Esophagus (tissue), 2 donors: ENCODE results near the gene RASSF1. TPM values are rescaled to one million over a fixed set of nuclear protein-coding genes. Genes with fewer than 3 reads are reported as not detected.
A peak's percentile ranks its signal among the peaks of the same experiment; 100 is the strongest.

ENCODE experiments used
- H3K27ac ChIP-seq, 2 donors: one replicate each; pipeline ENCODE4 v1.5.1; 2013; ENCODE audit warnings: low read depth in 2 of 2, mild to moderate bottlenecking in 2 of 2, inconsistent platforms in 1 of 2, low read length in 1 of 2, moderate library complexity in 1 of 2
- H3K27me3 ChIP-seq, 2 donors: one replicate each; pipeline ENCODE4 v1.6.1; 2013; ENCODE audit warnings: low read length in 2 of 2, control low read depth in 1 of 2, mild to moderate bottlenecking in 1 of 2; ENCODE audit not compliant: insufficient read depth in 2 of 2, control insufficient read depth in 1 of 2
- H3K36me3 ChIP-seq, 2 donors: one replicate each; pipeline ENCODE4 v1.6.1; 2013; ENCODE audit warnings: low read length in 1 of 2; ENCODE audit not compliant: control insufficient read depth in 2 of 2, insufficient read depth in 2 of 2
- H3K4me1 ChIP-seq, 2 donors: one replicate each; pipeline ENCODE4 v1.6.1; 2013; ENCODE audit warnings: low read length in 1 of 2; ENCODE audit not compliant: control insufficient read depth in 2 of 2, insufficient read depth in 2 of 2
- H3K4me3 ChIP-seq, 2 donors: one replicate each; pipeline ENCODE4 v1.5.1; 2013; ENCODE audit warnings: low read length in 2 of 2, mild to moderate bottlenecking in 2 of 2, low read depth in 1 of 2, moderate library complexity in 1 of 2
- H3K9me3 ChIP-seq, 2 donors: one replicate each; pipeline ENCODE4 v1.6.1; 2013; ENCODE audit warnings: mild to moderate bottlenecking in 2 of 2, low read depth in 1 of 2, low read length in 1 of 2, moderate library complexity in 1 of 2; ENCODE audit not compliant: control insufficient read depth in 2 of 2, insufficient read depth in 1 of 2
- WGBS, 2 donors: extraction: QIAGEN DNeasy Blood & Tissue Kit; methylation state at CpG; one replicate each; pipeline ENCODE4 v1.1.7; 2013; 5-methylcytosine and 5-hydroxymethylcytosine counted together
- polyA plus RNA-seq, 2 donors: library from polyadenylated mRNA; stranded (reverse); fragments of 200-250 nt; gene quantifications; one replicate each; pipeline ENCODE4 v1.2.3, GENCODE V29; 2013
- donor health status: healthy with polysubstance abuse.
- donor health status: Bipolar disorder and iron deficiency.

RASSF1 gene
- polyA plus RNA-seq, 2 donors = 15.0 to 20.3 TPM

- Histone ChIP-seq H3K4me1 (peaks cover 4 to 33% of the 10 kb centered on the region in 2 donors), H3K9me3 (no peaks in the 10 kb centered on the region), H3K27ac (peak overlapping the region in 1 of 2 donors; percentile 1), H3K4me3 (no peak overlapping the region), H3K36me3 (peaks cover 3 to 12% of the 10 kb centered on the region in 2 donors), H3K27me3 (no peaks in the 10 kb centered on the region)
- 27% methylated on average over 14 of the region's 14 CpGs for WGBS, 2 donors
Observed at GRCh38 chr3:50347187-50347813, 6.7 kb upstream of the RASSF1 start.

DNA sequence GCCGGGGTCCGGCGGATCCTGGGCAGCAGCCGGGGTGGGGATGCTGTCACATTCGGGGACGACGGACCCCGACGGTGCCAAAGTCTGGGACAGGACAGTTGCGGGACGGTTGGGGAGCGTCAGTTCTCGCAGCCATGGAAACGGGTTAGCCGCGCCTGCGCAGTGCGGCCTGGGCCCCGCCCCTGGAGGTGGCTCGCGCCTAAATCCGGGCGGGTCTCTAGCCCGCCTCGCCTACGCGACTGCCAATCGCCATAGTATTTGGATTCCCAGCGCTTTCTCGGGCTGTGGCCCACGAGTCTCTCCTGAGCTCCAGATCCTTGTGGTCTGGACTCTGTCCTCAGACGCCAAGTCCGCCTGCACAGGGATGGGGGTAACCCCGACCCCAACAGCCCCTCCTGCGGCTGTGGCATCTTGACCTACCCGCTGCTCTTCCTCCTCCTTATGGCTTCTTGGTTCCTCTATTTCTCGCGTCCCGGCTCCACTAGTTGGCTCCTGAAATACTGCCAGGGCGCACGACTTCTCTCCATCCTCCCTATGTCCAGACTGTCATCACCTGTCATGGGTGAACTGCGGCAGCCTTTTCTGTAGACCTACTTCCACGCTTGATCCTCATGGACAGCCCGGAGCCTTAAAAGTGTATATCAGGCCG lies 5.1 kb upstream of the RASSF1 start, which contains the start of gene ZMYND10:
Gene ZMYND10 (minus strand): TSS at position 147 of the 649 bp plus-strand sequence. CDS start 153 bp downstream, outside the sequence.
- Histone ChIP-seq H3K4me3 (peak within 1 kb of the TSS; percentile 9 to 13), H3K36me3 (peaks cover 3 to 12% of the 10 kb centered on the region in 2 donors), H3K27ac (peak within 1 kb of the TSS in 1 of 2 donors; percentile 6), H3K27me3 (no peaks in the 10 kb centered on the region), H3K9me3 (no peaks in the 10 kb centered on the region), H3K4me1 (peaks cover 11 to 32% of the 10 kb centered on the region in 2 donors)
- WGBS, 2 donors = 11 to 12% methylated on average over 42 to 45 of the region's 45 CpGs

- Histone ChIP-seq H3K27ac (no peak overlapping the region), H3K27me3 (no peaks in the 10 kb centered on the region), H3K4me1 (peaks cover 11 to 34% of the 10 kb centered on the region in 2 donors), H3K9me3 (no peaks in the 10 kb centered on the region), H3K36me3 (peaks cover 3 to 12% of the 10 kb centered on the region in 2 donors), H3K4me3 (no peak overlapping the region)
- WGBS, 2 donors = 75 to 76% methylated on average over 8 of the region's 8 CpGs
Observed at GRCh38 chr3:50345008-50345407, 4.4 kb upstream of the RASSF1 start.

- Histone ChIP-seq H3K4me1 (peaks cover 15 to 25% of the 10 kb centered on the region in 2 donors), H3K27me3 (no peaks in the 10 kb centered on the region), H3K4me3 (no peak overlapping the region), H3K9me3 (no peaks in the 10 kb centered on the region), H3K36me3 (peaks cover 0 to 6% of the 10 kb centered on the region in 2 donors), H3K27ac (no peak overlapping the region)
- WGBS, 2 donors = 86 to 89% methylated on average over 13 of the region's 13 CpGs
Observed at GRCh38 chr3:50342813-50343633, 2.4 kb upstream of the RASSF1 start.

DNA sequence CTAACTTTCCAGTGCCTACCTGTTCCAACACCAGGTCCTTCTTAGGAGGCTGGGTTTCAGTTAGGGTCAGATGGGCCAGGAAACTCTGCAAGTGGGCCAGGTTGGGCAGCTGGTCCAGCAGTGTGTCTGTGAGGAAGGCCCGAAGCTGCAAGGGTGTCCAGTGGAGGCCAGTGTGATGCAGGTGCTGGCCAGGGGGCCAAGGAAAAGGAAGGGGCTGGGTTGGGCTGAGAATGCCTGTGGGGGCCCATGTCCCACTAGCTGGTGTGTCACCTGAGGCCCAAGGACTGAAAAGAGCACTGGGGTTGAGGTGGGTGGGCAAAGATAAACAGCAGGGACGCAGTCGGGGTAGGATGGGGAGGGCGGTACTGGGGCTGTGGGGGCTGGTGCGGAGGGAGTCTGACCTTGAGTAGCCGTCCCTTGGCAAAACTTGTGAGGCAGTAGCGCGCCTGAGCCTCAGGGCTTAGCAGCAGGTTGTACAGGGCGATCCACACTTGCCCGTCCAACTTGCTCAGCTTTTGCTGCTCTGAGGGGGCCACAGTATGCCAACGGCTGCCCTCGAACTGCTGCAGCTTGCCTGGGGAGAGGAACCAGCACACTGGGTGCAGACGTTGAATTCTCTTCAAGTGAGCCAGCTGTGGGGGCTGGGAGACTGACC lies 1.5 kb upstream of the RASSF1 start:
- H3K27ac ChIP-seq = no peak overlapping the region
- peaks cover 15 to 27% of the 10 kb centered on the region in 2 donors for H3K4me1 ChIP-seq
- no peaks in the 10 kb centered on the region for H3K27me3 ChIP-seq
- no peaks in the 10 kb centered on the region for H3K36me3 ChIP-seq
- no peak overlapping the region for H3K4me3 ChIP-seq
- no peaks in the 10 kb centered on the region for H3K9me3 ChIP-seq
- WGBS, 2 donors = 79 to 86% methylated on average over 13 of the region's 13 CpGs

DNA sequence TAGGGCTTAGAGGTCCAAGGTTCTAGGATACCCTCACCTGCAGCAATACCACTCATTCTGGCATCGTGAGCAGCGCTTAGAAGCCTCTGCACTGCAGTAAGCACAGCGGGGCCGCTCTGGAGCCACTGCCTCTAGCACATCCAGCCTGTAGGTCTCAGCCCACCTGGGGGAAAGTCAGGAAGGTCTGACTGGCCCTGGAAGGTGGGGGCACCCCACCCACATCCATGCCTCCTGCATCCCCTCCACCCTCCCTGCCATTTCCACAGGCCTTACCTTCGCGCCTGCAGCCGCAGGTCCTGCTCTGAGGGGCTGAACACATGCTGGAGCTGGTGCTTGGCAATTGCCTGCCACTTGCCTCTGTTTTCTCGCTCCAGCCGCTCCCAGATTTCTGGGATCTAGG lies 901 bp upstream of the RASSF1 start:
- Histone ChIP-seq H3K9me3 (no peaks in the 10 kb centered on the region), H3K27me3 (no peaks in the 10 kb centered on the region), H3K4me1 (peaks cover 15 to 28% of the 10 kb centered on the region in 2 donors), H3K36me3 (no peaks in the 10 kb centered on the region), H3K4me3 (peak overlapping the region in 1 of 2 donors; percentile 1), H3K27ac (peak overlapping the region in 1 of 2 donors; percentile 78)
- WGBS, 2 donors = 87 to 92% methylated on average over 9 of the region's 9 CpGs

- Histone ChIP-seq H3K36me3 (no peaks in the 10 kb centered on the region), H3K27me3 (no peaks in the 10 kb centered on the region), H3K9me3 (no peaks in the 10 kb centered on the region), H3K4me3 (peak overlapping the region; percentile 40 to 58), H3K4me1 (peaks cover 12 to 22% of the 10 kb centered on the region in 2 donors), H3K27ac (peak overlapping the region; percentile 78 to 79)
- 22 to 23% methylated on average over 9 of the region's 9 CpGs for WGBS, 2 donors
Observed at GRCh38 chr3:50340147-50340447, 539 bp downstream of the RASSF1 start.

GRCh38 chr3:50339485-50340146 lies 1.0 kb downstream of the RASSF1 start:
- H3K4me3 ChIP-seq = peak overlapping the region; percentile 40 to 58

DNA sequence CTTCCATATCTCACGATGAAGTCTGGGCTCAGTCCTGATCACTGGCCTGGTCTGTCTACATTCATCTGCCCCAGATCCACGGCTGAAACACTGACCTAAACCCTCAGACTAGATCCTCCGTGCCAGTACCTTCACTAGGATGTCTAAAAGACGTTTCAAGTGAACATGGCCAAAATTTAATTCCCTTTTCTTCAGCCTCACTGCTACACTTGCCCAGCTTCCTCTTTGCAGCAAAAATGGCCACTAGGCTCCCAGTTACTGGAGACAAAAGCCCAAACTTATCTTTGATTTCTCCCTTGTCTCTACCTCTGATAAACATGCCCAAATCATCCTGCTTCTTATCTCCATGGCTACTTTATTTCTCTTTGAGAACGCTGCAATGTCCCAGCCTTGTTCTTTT lies 1.7 kb downstream of the RASSF1 start:
- Histone ChIP-seq H3K4me1 (peaks cover 12 to 22% of the 10 kb centered on the region in 2 donors), H3K9me3 (no peaks in the 10 kb centered on the region), H3K27me3 (no peaks in the 10 kb centered on the region), H3K27ac (peak overlapping the region; percentile 30 to 98), H3K36me3 (no peaks in the 10 kb centered on the region), H3K4me3 (peak overlapping the region in 1 of 2 donors; percentile 13)
- 62 to 68% methylated on average over 5 of the region's 5 CpGs for WGBS, 2 donors

More at GRCh38 chr3:50339485-50340146, 1.0 kb downstream of the RASSF1 start:
- peak overlapping the region; percentile 78 to 79 for H3K27ac ChIP-seq
- WGBS, 2 donors = 70 to 77% methylated on average over 14 of the region's 14 CpGs
- no peaks in the 10 kb centered on the region for H3K9me3 ChIP-seq
- peaks cover 12 to 22% of the 10 kb centered on the region in 2 donors for H3K4me1 ChIP-seq
- H3K36me3 ChIP-seq = no peaks in the 10 kb centered on the region
- no peaks in the 10 kb centered on the region for H3K27me3 ChIP-seq
